Small intestine (tissue), 7 donors: Measurements from ENCODE around the gene MOB3B. TPM values are rescaled to one million over a fixed set of nuclear protein-coding genes. Genes with fewer than 3 reads are reported as not detected.
A peak's percentile ranks its signal among the peaks of the same experiment; 100 is the strongest.

Experiments used
- DNase-seq, 2 donors: peaks; one replicate each; pipeline versions ENCODE4 v3.0.0 to v3.0.0-alpha.2; 2013
- FAIRE-seq: peaks from 2 replicates; lab custom pipeline; 2012; peaks lifted over from hg19 to GRCh38; lab: Jason Lieb, UNC
- H3K27ac ChIP-seq, 3 donors: one replicate each; pipeline ENCODE4 v1.5.1; 2013; ENCODE audit warnings: low read length in 2 of 3, mild to moderate bottlenecking in 2 of 3, control low read depth in 1 of 3, inconsistent platforms in 1 of 3, low read depth in 1 of 3, moderate library complexity in 1 of 3
- H3K27me3 ChIP-seq, 3 donors: one replicate each; pipeline ENCODE4 v1.6.1; 2013; ENCODE audit warnings: low read length in 3 of 3, inconsistent platforms in 1 of 3; ENCODE audit not compliant: control insufficient read depth in 3 of 3, insufficient read depth in 3 of 3
- H3K36me3 ChIP-seq, 3 donors: one replicate each; pipeline ENCODE4 v1.6.1; 2013; ENCODE audit warnings: low read length in 3 of 3, inconsistent platforms in 1 of 3, low read depth in 1 of 3, mild to moderate bottlenecking in 1 of 3, moderate library complexity in 1 of 3; ENCODE audit not compliant: control insufficient read depth in 3 of 3, insufficient read depth in 2 of 3
- H3K4me1 ChIP-seq, 3 donors: one replicate each; pipeline ENCODE4 v1.6.1; 2013; ENCODE audit warnings: low read length in 2 of 3, inconsistent platforms in 1 of 3, low read depth in 1 of 3, mild to moderate bottlenecking in 1 of 3, moderate library complexity in 1 of 3; ENCODE audit not compliant: control insufficient read depth in 3 of 3, insufficient read depth in 2 of 3
- H3K4me3 ChIP-seq, 3 donors: one replicate each; pipeline ENCODE4 v1.5.1; 2013; ENCODE audit warnings: low read length in 3 of 3, control low read depth in 1 of 3, inconsistent platforms in 1 of 3, low read depth in 1 of 3, mild to moderate bottlenecking in 1 of 3, moderate library complexity in 1 of 3
- H3K9me3 ChIP-seq, 2 donors: one replicate each; pipeline ENCODE4 v1.6.1; 2013; ENCODE audit warnings: low read depth in 1 of 2, low read length in 1 of 2; ENCODE audit not compliant: control insufficient read depth in 2 of 2, insufficient read depth in 1 of 2
- WGBS, 3 donors: extraction: QIAGEN DNeasy Blood & Tissue Kit; methylation state at CpG; one replicate each; pipeline ENCODE4 v1.1.7; 2013; 5-methylcytosine and 5-hydroxymethylcytosine counted together
- polyA plus RNA-seq, 4 donors: library from polyadenylated mRNA; stranded (reverse) in 3 of 4; unstranded in 1 of 4; fragments of 200-250 nt in 3 of 4; fragments of 120-200 nt in 1 of 4; gene quantifications; one replicate each; pipeline versions ENCODE4 v1.2.1 to v1.2.3, GENCODE V29; 2013
- donor health status: healthy with polysubstance abuse.
- donor health status: control.
- donor health status: control.
- donor health status: Bipolar disorder and iron deficiency.
- donor health status: healthy.

MOB3B gene
- polyA plus RNA-seq, 4 donors: 16.9 to 34.9 (median 19.7) TPM

GRCh38 chr9:27359763-27360162, 169.9 kb downstream of the MOB3B start:
- WGBS, 3 donors: 89 to 98% (median 95%) methylated on average over 6 of the region's 6 CpGs

DNA sequence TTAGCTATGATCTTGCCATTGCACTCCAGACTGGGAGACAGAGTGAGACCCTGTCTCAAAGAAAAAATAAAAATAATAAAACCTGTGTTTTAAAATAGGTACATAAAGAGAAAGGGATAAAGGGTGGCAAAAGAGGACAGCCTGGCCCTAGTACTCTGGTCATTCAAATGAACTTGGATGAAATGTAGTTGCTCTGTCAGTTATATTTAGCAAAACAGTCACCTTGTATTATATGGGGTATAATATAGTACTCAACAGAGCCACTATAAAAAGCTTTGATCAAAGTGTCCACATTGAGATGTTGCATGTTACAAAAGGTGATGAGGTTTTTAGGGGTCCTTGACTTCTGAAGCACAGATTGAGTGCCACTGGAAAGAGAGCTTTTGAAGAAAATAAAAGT, 171.6 kb downstream of the MOB3B start:
- DNase-seq: no peak

More at GRCh38 chr9:27359763-27360162, 169.9 kb downstream of the MOB3B start:
- H3K4me1 ChIP-seq: peaks cover 3 to 42% (median 8%) of the 10 kb centered on the region in 3 donors
- FAIRE-seq (no peak), DNase-seq (no peak)
- no peak overlapping the region for H3K4me3 ChIP-seq
- H3K36me3 ChIP-seq: peaks cover 0 to 35% (median 0%) of the 10 kb centered on the region in 3 donors
- no peaks in the 10 kb centered on the region for H3K9me3 ChIP-seq
- no peaks in the 10 kb centered on the region for H3K27me3 ChIP-seq
- H3K27ac ChIP-seq: no peak overlapping the region

GRCh38 chr9:27356446-27356845, 173.2 kb downstream of the MOB3B start:
- WGBS, 3 donors: 37 to 46% (median 38%) methylated on average over 2 of the region's 2 CpGs
- Histone ChIP-seq H3K27ac (peak overlapping the region in 1 of 3 donors; percentile 21), H3K4me3 (no peak overlapping the region), H3K9me3 (no peaks in the 10 kb centered on the region), H3K36me3 (peaks cover 0 to 40% (median 0%) of the 10 kb centered on the region in 3 donors), H3K4me1 (peaks cover 3 to 36% (median 5%) of the 10 kb centered on the region in 3 donors), H3K27me3 (no peaks in the 10 kb centered on the region)
- no peak for FAIRE-seq
- DNase-seq: peak in 1 of 2 donors; percentile 36

More for the DNA sequence above, 171.6 kb downstream of the MOB3B start:
- Histone ChIP-seq H3K36me3 (peaks cover 0 to 33% (median 0%) of the 10 kb centered on the region in 3 donors), H3K27ac (no peak overlapping the region), H3K27me3 (no peaks in the 10 kb centered on the region), H3K9me3 (no peaks in the 10 kb centered on the region), H3K4me3 (no peak overlapping the region), H3K4me1 (peaks cover 8 to 42% (median 10%) of the 10 kb centered on the region in 3 donors)
- FAIRE-seq: no peak

GRCh38 chr9:27355166-27355565, 174.4 kb downstream of the MOB3B start:
- peaks cover 0 to 38% (median 0%) of the 10 kb centered on the region in 3 donors for H3K36me3 ChIP-seq
- no peaks in the 10 kb centered on the region for H3K9me3 ChIP-seq
- DNase-seq: no peak
- FAIRE-seq: no peak
- H3K27ac ChIP-seq: no peak overlapping the region
- H3K27me3 ChIP-seq: no peaks in the 10 kb centered on the region
- no peak overlapping the region for H3K4me3 ChIP-seq
- H3K4me1 ChIP-seq: peaks cover 3 to 33% (median 5%) of the 10 kb centered on the region in 3 donors
- WGBS, 3 donors: 85 to 100% (median 93%) methylated on average over 3 of the region's 3 CpGs

DNA sequence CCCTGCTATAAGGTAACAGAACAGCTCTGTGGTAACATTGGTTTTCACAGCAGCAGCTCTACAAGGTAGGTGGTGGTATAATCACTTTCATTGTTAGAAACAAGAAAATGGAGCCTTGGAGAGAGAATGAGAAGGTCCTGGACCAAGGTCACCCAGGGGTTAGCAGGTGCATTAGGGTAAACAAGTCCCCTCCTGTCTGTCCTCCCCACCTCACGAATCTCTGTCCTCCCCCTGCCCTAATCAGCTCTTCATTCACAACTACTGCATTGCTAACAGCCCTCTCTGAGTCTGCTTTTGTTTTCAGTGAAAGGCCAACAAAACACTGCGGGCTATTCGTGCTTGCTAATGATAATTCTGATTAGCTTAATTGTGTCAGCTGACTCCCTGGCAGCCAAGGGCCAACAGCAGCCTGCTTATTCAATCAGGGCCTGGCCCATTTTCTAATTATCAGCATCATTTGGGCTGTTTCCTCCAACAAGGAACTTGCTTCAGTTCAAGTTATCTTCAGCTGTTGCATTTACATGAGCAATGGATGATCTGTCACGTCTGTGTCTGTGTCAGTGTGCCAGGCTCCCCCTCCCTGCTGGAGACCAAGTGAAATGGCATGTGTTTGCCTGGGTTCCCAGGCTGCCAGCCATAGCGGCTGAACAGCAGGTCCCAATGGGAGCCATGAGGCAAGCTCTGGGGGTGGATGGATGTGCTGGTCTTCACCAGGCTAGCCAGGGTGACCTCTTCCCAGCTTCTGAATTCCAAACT, 176.0 kb downstream of the MOB3B start:
- Histone ChIP-seq H3K27me3 (no peaks in the 10 kb centered on the region), H3K27ac (peak overlapping the region; percentile 45 to 55 (median 53)), H3K36me3 (peaks cover 0 to 31% (median 0%) of the 10 kb centered on the region in 3 donors), H3K9me3 (no peaks in the 10 kb centered on the region), H3K4me3 (no peak overlapping the region), H3K4me1 (peaks cover 3 to 33% (median 5%) of the 10 kb centered on the region in 3 donors)
- 31 to 42% (median 41%) methylated on average over 4 to 5 of the region's 5 CpGs for WGBS, 3 donors
- DNase-seq (peak; percentile 28 to 54), FAIRE-seq (no peak)

GRCh38 chr9:27353166-27353473, 176.5 kb downstream of the MOB3B start:
- peak overlapping the region in 2 of 3 donors; percentile 45 to 55 for H3K27ac ChIP-seq
- FAIRE-seq (no peak), DNase-seq (no peak)
- no peaks in the 10 kb centered on the region for H3K9me3 ChIP-seq
- peaks cover 0 to 30% (median 0%) of the 10 kb centered on the region in 3 donors for H3K36me3 ChIP-seq
- 48 to 65% (median 62%) methylated on average over 4 of the region's 4 CpGs for WGBS, 3 donors
- no peak overlapping the region for H3K4me3 ChIP-seq
- no peaks in the 10 kb centered on the region for H3K27me3 ChIP-seq
- peaks cover 3 to 33% (median 5%) of the 10 kb centered on the region in 3 donors for H3K4me1 ChIP-seq

DNA sequence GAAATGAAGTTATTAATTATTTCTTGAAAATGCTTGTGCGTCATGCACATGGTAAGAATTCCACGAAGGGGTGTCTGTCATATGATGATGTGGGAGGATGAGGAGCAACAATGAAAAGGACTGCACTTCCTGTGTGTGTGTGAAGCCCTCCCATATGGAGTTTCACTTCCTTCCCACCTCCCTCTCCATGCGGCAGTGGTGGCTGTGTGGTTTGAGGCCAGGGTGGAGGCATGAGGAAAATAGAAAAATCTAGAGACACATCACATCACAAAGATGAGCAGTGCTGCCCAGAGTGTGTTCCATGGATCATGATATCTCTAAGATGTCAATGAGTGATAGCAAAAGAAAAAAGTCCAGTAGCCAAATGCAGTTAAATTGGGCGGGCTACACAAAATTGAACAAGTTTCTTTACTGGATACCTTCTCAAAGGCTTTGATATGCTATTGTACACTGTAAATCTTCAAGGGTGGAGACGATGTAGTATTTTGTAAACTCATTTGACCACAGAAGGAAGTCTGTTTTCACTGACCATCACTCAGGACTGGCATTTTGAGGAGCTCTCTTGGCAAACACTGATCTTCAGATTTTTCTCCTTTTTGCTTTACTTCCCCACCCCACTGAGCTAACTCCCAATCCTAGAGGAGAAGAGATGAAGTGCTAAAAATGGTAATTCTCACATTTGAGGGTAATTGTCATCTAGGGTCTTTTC, 177.0 kb downstream of the MOB3B start:
- DNase-seq (no peak), FAIRE-seq (no peak)
- Histone ChIP-seq H3K27ac (peak overlapping the region in 2 of 3 donors; percentile 45 to 55), H3K36me3 (peaks cover 0 to 28% (median 0%) of the 10 kb centered on the region in 3 donors), H3K9me3 (no peaks in the 10 kb centered on the region), H3K4me3 (no peak overlapping the region), H3K27me3 (no peaks in the 10 kb centered on the region), H3K4me1 (peaks cover 3 to 33% (median 5%) of the 10 kb centered on the region in 3 donors)
- WGBS, 3 donors: 71 to 94% (median 85%) methylated on average over 5 of the region's 5 CpGs

DNA sequence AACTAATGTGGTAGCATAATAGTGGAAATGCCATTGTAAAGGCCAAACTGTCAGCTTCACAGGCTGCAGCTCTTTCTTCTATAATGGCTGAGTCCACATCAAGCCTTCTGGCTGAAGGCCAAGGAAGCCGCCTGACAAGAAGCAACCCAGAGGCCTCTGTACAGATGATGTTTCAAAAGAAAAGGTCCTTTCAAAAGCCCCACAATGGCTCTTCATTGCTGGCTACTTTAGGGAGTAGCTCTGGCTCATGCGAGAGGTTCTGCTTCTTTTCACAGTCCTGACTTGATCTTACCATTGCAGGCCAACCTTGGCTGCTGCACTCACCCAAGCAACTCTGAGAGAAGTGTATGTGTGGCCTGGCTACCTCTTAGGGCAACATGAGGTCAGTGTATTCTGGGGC, 178.2 kb downstream of the MOB3B start:
- DNase-seq (peak in 1 of 2 donors; percentile 52), FAIRE-seq (no peak)
- H3K4me1 ChIP-seq: peaks cover 3 to 28% (median 5%) of the 10 kb centered on the region in 3 donors
- no peaks in the 10 kb centered on the region for H3K27me3 ChIP-seq
- H3K4me3 ChIP-seq: no peak overlapping the region
- H3K36me3 ChIP-seq: peaks cover 0 to 22% (median 6%) of the 10 kb centered on the region in 3 donors
- no peaks in the 10 kb centered on the region for H3K9me3 ChIP-seq
- 63 to 75% (median 64%) methylated on average over 2 of the region's 2 CpGs for WGBS, 3 donors
- H3K27ac ChIP-seq: no peak overlapping the region
